ENCODE data around the gene MUC5B. TPM values are rescaled to one million over a fixed set of nuclear protein-coding genes. Genes with fewer than 3 reads are reported as not detected.

The MUC5B gene
- total and polyA plus RNA-seq, 2 of the 13 experiments (the other 11 are each of a cell fraction or from before 2014, with no cell fraction given) = 0.01 TPM; not detected in 1

DNA sequence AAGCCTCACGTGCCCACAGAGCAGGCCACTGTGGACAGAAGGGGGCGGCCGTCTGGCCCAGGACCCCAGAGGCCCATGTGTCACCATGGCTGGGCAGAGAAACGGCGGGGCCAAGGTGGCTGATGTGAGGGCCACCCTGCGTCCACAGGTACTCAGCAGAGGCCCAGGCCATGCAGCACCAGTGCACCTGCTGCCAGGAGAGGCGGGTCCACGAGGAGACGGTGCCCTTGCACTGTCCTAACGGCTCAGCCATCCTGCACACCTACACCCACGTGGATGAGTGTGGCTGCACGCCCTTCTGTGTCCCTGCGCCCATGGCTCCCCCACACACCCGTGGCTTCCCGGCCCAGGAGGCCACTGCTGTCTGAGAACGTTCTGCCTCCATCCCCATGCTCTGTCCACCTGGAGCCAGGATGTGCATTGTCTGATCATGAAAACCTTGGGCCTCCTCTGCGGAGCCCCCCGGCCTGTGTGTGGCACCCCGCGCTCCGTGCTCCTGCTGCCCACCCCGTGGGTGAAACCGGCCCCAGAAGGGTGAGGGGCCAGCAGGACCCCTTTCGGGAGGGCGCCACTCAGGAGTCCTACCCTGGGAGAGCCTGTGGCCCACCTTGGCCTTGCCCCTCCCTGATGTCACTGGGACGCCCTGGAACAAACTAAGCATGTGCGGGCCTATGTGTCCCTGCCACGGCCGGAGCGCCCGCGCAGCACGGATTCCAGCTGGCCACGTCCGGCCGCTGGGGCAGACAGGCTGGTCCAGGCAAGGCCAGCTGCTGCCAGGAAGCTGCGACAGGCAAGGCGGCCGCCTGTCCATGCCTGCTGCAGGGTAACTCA lies 38.6 kb downstream of the MUC5B start:
- H3K4me3 ChIP-seq (replicated peaks in 1 of 3; ENCODE audit: insufficient read depth in 1 of 3, low read depth in 2 of 3, low read length in 3 of 3) = peak overlapping the region in 2 of 3 experiments; percentile 53 to 83; a peak in 3 of 6 replicates
- H4K20me1 ChIP-seq (ENCODE audit: insufficient read depth, low read length) = no peaks in the 10 kb centered on the region
- no peak overlapping the region for H2AFZ ChIP-seq (ENCODE audit: low read length)
- FAIRE-seq (no peak), DNase-seq (ENCODE audit: low spot score) (no peak), ATAC-seq (no peak)
- POLR2A ChIA-PET = interaction anchor here (1.2 kb wide), 2 partner anchors 43 to 72 kb away, joined by 3 to 5 read pairs; no protein-coding TSS in a partner anchor
- intact Hi-C loops (cut with micrococcal nuclease; ENCODE audit: unreplicated experiment) (loop anchor here (5.0 to 10.0 kb wide), 2 partner anchors 57 to 96 kb away; no protein-coding TSS in a partner anchor), in situ Hi-C loops (cut with HindIII; ENCODE audit: extremely low pct_ligation_motif_present, low pct_unique_long_range_greater_than_20kb) (no loop called here)
- 75% methylated on average over 11 of the region's 39 CpGs for WGBS (ENCODE audit: low lambda C conversion rate)
- CTCF ChIA-PET (ENCODE audit: low intra/inter-chr PET ratio, low total read pairs) = no interaction called here
- peaks cover 27% of the 10 kb centered on the region for H3K4me1 ChIP-seq (ENCODE audit: insufficient read depth, low read length)
- no peak overlapping the region for H3K27ac ChIP-seq (ENCODE audit: extremely low read length, insufficient read depth, low read length)
- no peaks in the 10 kb centered on the region; a peak in 1 of 5 replicates for H3K27me3 ChIP-seq (ENCODE audit: control insufficient read depth in 1 of 2, insufficient read depth in 2 of 2, low read length in 2 of 2)
- H3K36me3 ChIP-seq (replicated peaks in 1 of 2; ENCODE audit: control insufficient read depth in 1 of 2, insufficient read depth in 2 of 2, low read length in 2 of 2) = no peaks in the 10 kb centered on the region
- H3K4me2 ChIP-seq (ENCODE audit: low read depth, low read length) = peak overlapping the region; percentile 99
- peaks cover 13% of the 10 kb centered on the region; the same call in 1 of the 2 replicates for H3K9me3 ChIP-seq (ENCODE audit: low read length)
- H3K9ac ChIP-seq (ENCODE audit: insufficient read depth, low read depth, low read length) = peak overlapping the region; percentile 81
- H3K79me2 ChIP-seq (ENCODE audit: insufficient read depth, low read length) = no peaks in the 10 kb centered on the region
- no TSS peak for BruUV-seq (replicated peaks)
- TF ChIP-seq RBM39 (IDR thresholded peaks at IDR 0.05; ENCODE audit: low read depth, low read length, poor library complexity, severe bottlenecking) = peak; percentile 5
- TF ChIP-seq XBP1 (CRISPR knock-in tag; IDR thresholded peaks at IDR 0.05) = no peak

DNA sequence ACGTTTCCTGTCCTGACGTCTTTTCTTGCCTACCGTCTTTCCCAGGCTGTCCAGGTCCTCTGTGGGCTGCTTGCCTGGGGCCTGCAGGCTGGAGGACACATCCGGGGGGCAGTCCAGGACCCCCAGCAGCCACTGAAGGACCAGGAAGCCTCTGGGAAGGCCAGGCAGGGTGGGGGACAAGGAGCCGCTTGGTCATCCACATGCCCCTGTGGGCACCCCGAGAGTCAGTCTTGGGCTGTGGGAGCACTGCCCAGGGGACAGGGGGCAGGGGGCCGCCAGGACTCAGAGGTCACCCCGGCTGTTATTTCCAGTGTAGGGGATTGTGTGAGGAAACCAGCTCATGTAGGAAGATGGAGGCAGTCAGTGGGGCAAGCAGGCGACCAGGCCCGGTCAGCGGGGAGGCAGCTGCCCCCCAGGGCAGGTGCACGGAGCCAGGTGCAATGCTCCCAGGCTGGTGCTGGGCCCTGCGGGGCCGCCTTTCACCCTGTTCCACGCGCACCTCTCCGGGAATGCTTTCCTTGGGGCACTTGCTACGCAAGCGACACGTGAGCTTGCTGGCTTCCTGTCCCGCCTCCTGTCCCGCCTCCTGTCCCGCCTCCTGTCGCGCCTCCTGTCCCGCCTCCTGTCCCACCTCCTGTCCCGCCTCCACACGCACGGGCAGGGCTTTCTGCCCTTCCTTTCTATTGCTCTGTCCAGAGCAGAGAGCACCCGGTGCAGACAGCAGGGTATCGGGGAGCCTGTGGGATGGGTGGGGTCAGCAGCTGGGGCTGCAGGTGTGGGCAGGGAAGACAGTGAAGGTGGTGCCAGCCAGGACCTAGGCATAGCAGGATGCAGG lies 39.5 kb downstream of the MUC5B start:
- in situ Hi-C loops (cut with HindIII; ENCODE audit: extremely low pct_ligation_motif_present, low pct_unique_long_range_greater_than_20kb) (no loop called here), intact Hi-C loops (cut with micrococcal nuclease; ENCODE audit: unreplicated experiment) (loop anchor here (5.0 to 10.0 kb wide), 2 partner anchors 58 to 95 kb away; no protein-coding TSS in a partner anchor)
- DNase-seq (ENCODE audit: low spot score) = peak; percentile 82
- Histone ChIP-seq H3K36me3 (replicated peaks in 1 of 2; ENCODE audit: control insufficient read depth in 1 of 2, insufficient read depth in 2 of 2, low read length in 2 of 2) (no peaks in the 10 kb centered on the region), H3K9me3 (ENCODE audit: low read length) (peaks cover 13% of the 10 kb centered on the region; the same call in 1 of the 2 replicates), H3K4me2 (ENCODE audit: low read depth, low read length) (peak overlapping the region; percentile 99), H4K20me1 (ENCODE audit: insufficient read depth, low read length) (no peaks in the 10 kb centered on the region), H2AFZ (ENCODE audit: low read length) (no peak overlapping the region), H3K27me3 (ENCODE audit: control insufficient read depth in 1 of 2, insufficient read depth in 2 of 2, low read length in 2 of 2) (no peaks in the 10 kb centered on the region; a peak in 1 of 5 replicates), H3K4me3 (replicated peaks in 1 of 3; ENCODE audit: insufficient read depth in 1 of 3, low read depth in 2 of 3, low read length in 3 of 3) (peak overlapping the region; percentile 53 to 83 (median 57)), H3K4me1 (ENCODE audit: insufficient read depth, low read length) (peaks cover 27% of the 10 kb centered on the region), H3K9ac (ENCODE audit: insufficient read depth, low read depth, low read length) (peak overlapping the region; percentile 81), H3K27ac (ENCODE audit: extremely low read length, insufficient read depth, low read length) (peak overlapping the region; percentile 65), H3K79me2 (ENCODE audit: insufficient read depth, low read length) (no peaks in the 10 kb centered on the region)
- POLR2A ChIA-PET = interaction anchor here (0.7 to 1.4 kb wide), 8 partner anchors 14 to 443 kb away, joined by 3 to 5 read pairs (median 3); partner anchors contain the start of gene BRSK2
- FAIRE-seq = peak; percentile 26
- 18% methylated on average over 6 of the region's 31 CpGs for WGBS (ENCODE audit: low lambda C conversion rate)
- ATAC-seq = peak; percentile 86
- BruUV-seq (replicated peaks) = TSS peak; percentile 80
- CTCF ChIA-PET (ENCODE audit: low intra/inter-chr PET ratio, low total read pairs) = no interaction called here
- TF ChIP-seq, protein P1, sequence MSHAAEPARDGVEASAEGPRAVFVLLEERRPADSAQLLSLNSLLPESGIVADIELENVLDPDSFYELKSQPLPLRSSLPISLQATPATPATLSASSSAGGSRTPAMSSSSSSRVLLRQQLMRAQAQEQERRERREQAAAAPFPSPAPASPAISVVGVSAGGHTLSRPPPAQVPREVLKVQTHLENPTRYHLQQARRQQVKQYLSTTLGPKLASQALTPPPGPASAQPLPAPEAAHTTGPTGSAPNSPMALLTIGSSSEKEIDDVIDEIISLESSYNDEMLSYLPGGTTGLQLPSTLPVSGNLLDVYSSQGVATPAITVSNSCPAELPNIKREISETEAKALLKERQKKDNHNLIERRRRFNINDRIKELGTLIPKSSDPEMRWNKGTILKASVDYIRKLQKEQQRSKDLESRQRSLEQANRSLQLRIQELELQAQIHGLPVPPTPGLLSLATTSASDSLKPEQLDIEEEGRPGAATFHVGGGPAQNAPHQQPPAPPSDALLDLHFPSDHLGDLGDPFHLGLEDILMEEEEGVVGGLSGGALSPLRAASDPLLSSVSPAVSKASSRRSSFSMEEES (CRISPR knock-in tag; IDR thresholded peaks at IDR 0.05) = peak; percentile 81
- TF ChIP-seq, protein P2, sequence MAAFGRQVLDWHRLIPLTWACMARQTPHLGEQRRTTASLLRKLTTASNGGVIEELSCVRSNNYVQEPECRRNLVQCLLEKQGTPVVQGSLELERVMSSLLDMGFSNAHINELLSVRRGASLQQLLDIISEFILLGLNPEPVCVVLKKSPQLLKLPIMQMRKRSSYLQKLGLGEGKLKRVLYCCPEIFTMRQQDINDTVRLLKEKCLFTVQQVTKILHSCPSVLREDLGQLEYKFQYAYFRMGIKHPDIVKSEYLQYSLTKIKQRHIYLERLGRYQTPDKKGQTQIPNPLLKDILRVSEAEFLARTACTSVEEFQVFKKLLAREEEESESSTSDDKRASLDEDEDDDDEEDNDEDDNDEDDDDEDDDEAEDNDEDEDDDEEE (CRISPR knock-in tag; IDR thresholded peaks at IDR 0.05) = no peak
- TF ChIP-seq TMF1 (CRISPR knock-in tag; IDR thresholded peaks at IDR 0.05; ENCODE audit: low read depth) (0 out of 2 replicates have a peak, but pooled peaks have one; percentile 29), ZNF761 (CRISPR knock-in tag; conservative IDR thresholded peaks at IDR 0.05) (no peak; the same call in 1 of the 2 replicates), TEAD3 (CRISPR knock-in tag; optimal IDR thresholded peaks at IDR 0.05; ENCODE audit: borderline replicate concordance) (peak; percentile 65), DNMT1 (CRISPR knock-in tag; IDR thresholded peaks at IDR 0.05) (0 out of 2 replicates have a peak, but pooled peaks have one; percentile 15), ZNF501 (CRISPR knock-in tag; IDR thresholded peaks at IDR 0.05) (0 out of 2 replicates have a peak, but pooled peaks have one; percentile 22), NFYC (CRISPR knock-in tag; IDR thresholded peaks at IDR 0.05) (no peak), XRCC5 (optimal IDR thresholded peaks at IDR 0.05; ENCODE audit: low read length) (peak; percentile 60)

Measured in HepG2 (cell line).